Measurements from ENCODE around the gene RTN3. TPM values are rescaled to one million over a fixed set of nuclear protein-coding genes. Genes with fewer than 3 reads are reported as not detected.

RTN3 gene
- total RNA-seq, 6 donors from 2014 or later: 41.9 to 153 (median 113) TPM

- WGBS, 2 donors: 65 to 69% methylated on average over 6 of the region's 6 CpGs
- no peak for DNase-seq
- TF ChIP-seq POLR2AphosphoS5 (IDR thresholded peaks at IDR 0.05) (no peak), POLR2A (IDR thresholded peaks at IDR 0.05) (no peak), CTCF (IDR thresholded peaks at IDR 0.05) (no peak), EP300 (IDR thresholded peaks at IDR 0.05) (no peak)
- no peak for ATAC-seq (ENCODE audit: low FRiP score in 2 of 2)
- Histone ChIP-seq H3K4me3 (no peak overlapping the region), H3K9me3 (no peaks in the 10 kb centered on the region), H3K27me3 (no peaks in the 10 kb centered on the region), H3K4me1 (peaks cover 0 to 3% (median 0%) of the 10 kb centered on the region in 4 donors), H3K36me3 (no peaks in the 10 kb centered on the region), H3K27ac (no peak overlapping the region)
Measured at GRCh38 chr11:63804259-63804658, 123.0 kb downstream of the RTN3 start.

GRCh38 chr11:63805844-63806415, 124.6 kb downstream of the RTN3 start:
- peak overlapping the region in 3 of 4 donors; percentile 5 to 81 (median 61) for H3K27ac ChIP-seq
- H3K27me3 ChIP-seq: no peaks in the 10 kb centered on the region
- H3K4me1 ChIP-seq: peaks cover 0 to 3% (median 0%) of the 10 kb centered on the region in 4 donors
- TF ChIP-seq POLR2AphosphoS5 (IDR thresholded peaks at IDR 0.05) (no peak), CTCF (IDR thresholded peaks at IDR 0.05) (no peak), POLR2A (IDR thresholded peaks at IDR 0.05) (no peak), EP300 (IDR thresholded peaks at IDR 0.05) (no peak)
- no peak overlapping the region for H3K4me3 ChIP-seq
- WGBS, 2 donors: 65 to 76% methylated on average over 9 of the region's 9 CpGs
- no peaks in the 10 kb centered on the region for H3K9me3 ChIP-seq
- ATAC-seq (ENCODE audit: low FRiP score in 2 of 2) (no peak), DNase-seq (no peak)
- H3K36me3 ChIP-seq: no peaks in the 10 kb centered on the region

Small RNA genes within 50 kb of the gene (small RNA-seq; reads per million reads assigned to genes)
- gene AP000753.3: 0 reads per million in 4 donors
- gene RN7SL596P: 0 reads per million in 4 donors

Other genes starting within 250 kb of the RTN3 start
- gene PLAAT5, start 190.3 kb upstream of the RTN3 start, total RNA-seq: 1 to 10 TPM; 1.0 to 7.2 (median 3.1) TPM
- 1 to 10 TPM in 1 of 6 donors, under 1 TPM in 3, not detected in 2; 0.61 to 1.8 (median 0.76) TPM for gene LGALS12, start 175.4 kb upstream of the RTN3 start, total RNA-seq
- gene PLAAT4, start 144.7 kb upstream of the RTN3 start, total RNA-seq: 100 to 1,000 TPM in 5 of 6 donors, 10 to 100 TPM in 1; 91.1 to 272 (median 192) TPM
- gene PLAAT2, start 118.1 kb upstream of the RTN3 start, total RNA-seq: 10 to 100 TPM in 1 of 6 donors, 1 to 10 TPM in 5; 1.9 to 10.5 (median 5.5) TPM
- gene PLAAT3, start 67.1 kb upstream of the RTN3 start, total RNA-seq: 100 to 1,000 TPM in 3 of 6 donors, 10 to 100 TPM in 3; 36.7 to 128 (median 89.5) TPM
- gene ATL3, start 10.1 kb upstream of the RTN3 start, total RNA-seq: 10 to 100 TPM; 16.8 to 75.1 (median 61.2) TPM
- 10 to 100 TPM in 3 of 6 donors, 1 to 10 TPM in 3; 6.1 to 13.1 (median 9.7) TPM for gene ZFTA, start 87.3 kb downstream of the RTN3 start, total RNA-seq
- gene SPINDOC, start 132.0 kb downstream of the RTN3 start, total RNA-seq: 10 to 100 TPM in 5 of 6 donors, 1 to 10 TPM in 1; 9.0 to 22.5 (median 16.3) TPM
- 10 to 100 TPM; 41.7 to 67.1 (median 50.7) TPM for gene MARK2, start 157.6 kb downstream of the RTN3 start, total RNA-seq
- gene RCOR2, start 235.7 kb downstream of the RTN3 start, total RNA-seq: under 1 TPM in 2 of 6 donors, not detected in 4; 0.14 to 0.40 TPM

Measured in upper lobe of left lung (tissue), 6 donors.